Activated naive CD4-positive, alpha-beta T cell treated with Interleukin-2 at 50 U/mL for 16 hours (primary cell): ENCODE results near the gene AGPAT2.

Experiments used
- DNase-seq: peaks from one replicate; pipeline ENCODE4 v3.0.0-alpha.2; 2020

AGPAT2 gene

GRCh38 chr9:136659861-136660784 is 27.1 kb downstream of the AGPAT2 start:
- DNase-seq, result no peak

- DNase-seq, result no peak
Measured at GRCh38 chr9:136658849-136659535, 28.3 kb downstream of the AGPAT2 start.

- DNase-seq, result no peak
Measured at GRCh38 chr9:136657974-136658848, 29.0 kb downstream of the AGPAT2 start.

- DNase-seq, result no peak
Measured at GRCh38 chr9:136656795-136657611, 30.3 kb downstream of the AGPAT2 start.

DNA sequence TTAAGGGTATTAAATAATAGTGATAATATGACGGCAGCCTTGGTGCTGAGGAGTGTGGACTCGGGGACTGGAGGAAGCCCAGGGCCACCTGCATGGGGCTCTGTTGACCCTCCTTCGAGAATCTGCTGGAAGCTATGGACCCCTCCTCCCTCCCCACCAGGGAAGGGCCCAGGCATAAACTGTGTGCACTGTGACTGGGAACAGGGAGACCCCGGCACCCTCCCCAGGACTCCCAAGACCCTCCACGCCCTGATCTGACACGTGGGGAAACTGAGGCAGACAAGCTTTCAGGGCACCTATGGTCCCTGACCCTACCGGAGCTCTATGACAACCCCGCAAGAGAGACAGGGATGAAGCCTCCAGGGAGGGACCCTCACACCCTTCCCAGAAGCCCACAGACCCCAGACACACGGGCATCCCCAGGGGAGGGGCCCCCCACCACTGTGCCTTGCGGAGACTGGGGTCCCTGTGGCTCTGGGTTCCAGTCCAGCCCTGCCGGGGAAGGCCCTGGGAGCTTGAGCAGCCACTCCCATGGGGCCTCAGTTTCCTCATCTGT is 31.0 kb downstream of the AGPAT2 start:
- DNase-seq, result no peak

GRCh38 chr9:136655536-136656182 is 31.6 kb downstream of the AGPAT2 start:
- DNase-seq, result no peak

DNA sequence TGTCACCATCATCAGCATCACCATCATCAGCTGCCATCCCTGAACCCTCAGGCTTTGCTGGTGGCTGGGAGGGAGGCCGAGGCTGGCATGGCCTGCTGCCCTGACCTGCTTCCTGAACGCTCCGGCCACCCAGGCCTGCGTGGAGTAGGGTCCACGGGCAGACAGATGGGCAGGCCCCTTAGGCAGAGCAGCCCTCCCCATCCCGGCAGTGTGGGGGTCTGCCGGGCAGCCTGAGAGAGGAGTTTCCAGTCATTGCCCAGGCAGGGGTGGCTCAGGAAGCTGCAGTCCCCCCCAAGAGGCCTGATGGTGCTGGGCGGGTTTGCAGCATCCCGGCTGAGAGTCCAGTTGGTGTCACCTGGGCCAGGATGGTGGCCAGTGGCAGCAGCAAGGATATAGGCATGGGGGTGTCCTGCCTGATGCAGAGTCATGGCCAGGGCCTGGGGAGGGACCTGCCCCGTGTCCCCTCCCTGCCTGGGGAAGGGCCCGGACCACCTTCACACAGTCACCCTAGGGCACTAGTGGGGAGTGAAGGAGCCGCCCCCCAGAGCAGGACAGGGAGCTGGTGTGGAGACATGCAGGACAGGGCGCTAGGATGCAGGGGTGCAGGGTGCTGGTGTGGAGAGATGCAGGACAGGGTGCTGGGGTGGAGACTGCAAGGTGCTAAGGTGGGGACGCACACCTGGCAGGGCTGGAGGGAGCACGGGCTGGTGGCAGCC is 32.3 kb downstream of the AGPAT2 start:
- DNase-seq, result no peak

DNA sequence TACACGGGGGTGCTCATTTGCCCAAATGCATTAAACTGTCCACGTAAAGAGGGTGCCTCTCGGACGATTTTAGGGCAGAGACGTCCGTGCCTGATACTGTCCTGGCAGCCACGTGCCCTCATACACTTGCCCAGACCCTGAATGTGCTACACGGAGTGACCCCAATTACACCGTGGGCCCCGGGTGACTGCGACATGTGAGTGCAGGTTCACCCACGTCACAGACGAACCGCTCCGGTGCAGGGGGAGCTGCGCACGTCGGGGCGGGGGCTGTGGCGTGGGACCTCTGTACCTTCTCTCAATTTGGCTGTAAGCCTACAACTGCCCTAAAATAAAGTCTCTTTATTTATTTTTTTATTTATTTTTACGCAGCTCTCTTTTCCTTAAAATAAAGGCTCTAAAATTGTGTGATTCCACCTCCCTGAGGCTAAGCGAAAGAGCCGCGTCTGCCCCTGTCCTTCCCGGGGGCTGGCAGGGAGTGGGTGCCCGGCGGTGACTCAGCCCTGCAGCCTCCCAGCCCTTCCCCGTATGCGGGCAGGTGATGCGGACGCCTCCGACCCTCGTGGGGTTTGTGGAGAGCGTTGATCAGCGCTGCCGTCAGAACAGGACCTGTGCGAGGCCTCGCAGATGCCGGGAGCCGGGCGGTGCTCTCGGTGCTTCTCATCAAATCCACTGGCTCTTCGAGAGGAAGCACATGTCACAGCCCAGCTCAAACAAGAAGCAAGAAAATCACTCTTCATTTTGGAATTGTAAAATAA is 33.8 kb downstream of the AGPAT2 start:
- no peak for DNase-seq

- DNase-seq, result no peak
Measured at GRCh38 chr9:136651860-136652259, 35.4 kb downstream of the AGPAT2 start.

GRCh38 chr9:136650648-136651047 is 36.6 kb downstream of the AGPAT2 start:
- DNase-seq, result no peak

GRCh38 chr9:136650021-136650420 is 37.2 kb downstream of the AGPAT2 start:
- DNase-seq, result no peak

DNA sequence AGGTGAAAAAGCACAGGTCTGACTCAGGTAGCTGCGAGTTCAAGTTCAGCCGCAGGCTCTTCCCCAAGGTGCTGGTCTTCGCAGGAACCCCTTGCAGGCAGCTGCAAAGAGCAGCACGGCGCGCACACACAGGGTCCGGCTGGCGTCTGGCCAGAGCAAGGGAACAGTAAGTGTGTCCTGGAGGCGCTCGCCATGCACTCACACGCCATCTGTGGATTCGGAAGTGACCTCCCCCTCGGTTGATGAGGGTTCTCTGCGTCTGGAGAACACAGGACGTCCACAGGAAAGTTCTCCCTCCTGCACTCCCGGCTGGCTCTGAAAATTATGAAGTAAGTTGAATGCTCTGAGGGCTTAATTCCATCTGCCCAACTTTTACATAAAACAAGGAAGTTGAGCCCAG is 38.5 kb downstream of the AGPAT2 start:
- no peak for DNase-seq

DNA sequence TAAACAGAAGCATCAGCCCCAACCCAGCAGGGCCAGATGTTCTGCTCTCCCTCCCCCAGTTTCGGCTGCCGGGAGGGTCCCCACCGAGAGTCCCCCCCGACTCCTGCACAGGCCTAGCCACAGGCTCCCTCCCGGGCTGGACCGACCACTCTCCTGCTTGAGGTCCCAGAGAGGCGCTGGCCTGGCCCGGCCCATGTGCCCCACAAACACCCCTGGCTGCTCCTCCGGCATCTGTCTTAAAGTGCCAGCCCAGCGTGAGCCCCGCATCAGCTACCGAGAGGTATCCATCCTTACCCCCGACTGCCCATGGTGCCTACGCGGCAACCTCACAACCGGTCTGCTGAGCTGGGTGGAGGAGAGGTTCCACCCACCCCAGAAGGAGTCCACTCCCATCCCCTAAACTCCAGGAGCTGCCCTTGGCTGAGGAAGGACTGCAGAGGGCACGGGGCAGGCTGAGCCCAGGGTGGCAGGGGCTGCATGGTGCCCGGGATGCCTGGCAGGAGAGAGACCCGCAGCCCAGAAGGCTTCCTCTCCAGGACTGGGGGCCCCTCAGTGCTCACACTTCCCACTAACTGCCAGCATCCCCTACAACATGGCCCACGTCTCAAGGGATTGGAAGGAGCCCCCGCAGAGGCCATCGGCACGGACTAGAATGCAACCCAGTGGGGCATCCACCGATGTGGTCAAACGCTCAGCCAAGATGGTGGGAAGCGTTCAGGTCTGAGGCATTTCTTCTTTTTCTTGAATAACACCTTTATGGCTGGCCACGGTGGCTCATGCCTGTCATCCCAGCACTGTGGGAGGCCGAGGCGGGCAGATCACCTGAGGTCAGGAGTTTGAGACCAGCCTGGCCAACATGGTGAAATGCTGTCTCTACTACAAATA is 40.2 kb downstream of the AGPAT2 start:
- no peak for DNase-seq

GRCh38 chr9:136645903-136646754 is 41.1 kb downstream of the AGPAT2 start:
- DNase-seq, result no peak

GRCh38 chr9:136645352-136645902 is 41.8 kb downstream of the AGPAT2 start:
- DNase-seq, result no peak

- peak; percentile 80 for DNase-seq
Measured at GRCh38 chr9:136644593-136645351, 42.5 kb downstream of the AGPAT2 start.

DNA sequence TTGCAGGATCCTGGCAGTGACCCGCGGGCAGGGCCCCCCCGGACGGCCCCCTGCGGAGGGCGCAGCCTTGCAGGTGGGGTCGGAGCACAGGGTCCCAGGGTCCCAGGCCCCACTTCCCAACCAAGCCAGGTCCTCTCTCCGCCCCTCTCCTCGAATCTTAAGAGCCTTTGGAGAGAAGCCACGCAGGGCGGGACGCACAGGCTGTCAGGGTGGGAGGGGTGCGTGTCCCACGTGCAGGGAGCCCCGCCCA is 43.0 kb downstream of the AGPAT2 start:
- DNase-seq, result no peak
